ENCODE results near the gene CDH4.

- no peak for TF ChIP-seq CTCF (IDR thresholded peaks at IDR 0.05)
- TF ChIP-seq POLR2AphosphoS5 (IDR thresholded peaks at IDR 0.05; ENCODE audit: low read depth, low read length) = no peak
- no peak for TF ChIP-seq REST (IDR thresholded peaks at IDR 0.05; ENCODE audit: insufficient read depth in 1 of 2, low read depth in 2 of 2, low read length in 1 of 2)
- no peak for TF ChIP-seq SIN3A (IDR thresholded peaks at IDR 0.05; ENCODE audit: borderline replicate concordance, insufficient read depth, low read depth, low read length)
- no peak for TF ChIP-seq TCF7L2 (IDR thresholded peaks at IDR 0.05; ENCODE audit: low read depth, low read length)
Observed at GRCh38 chr20:61502433-61502832, 250.4 kb downstream of the CDH4 start.
